Effector memory CD4-positive, alpha-beta T cell (primary cell): Measurements from ENCODE around the gene EID2B.

ENCODE experiments used
- DNase-seq, 3 donors: peaks; one replicate each; pipeline ENCODE4 v3.0.0-alpha.2; 2020
- H3K27ac ChIP-seq: 2 replicates; pipeline ENCODE4 v1.7.0; 2013; ENCODE audit warnings: mild to moderate bottlenecking, low read length, moderate library complexity; ENCODE audit not compliant: insufficient read depth, poor library complexity, severe bottlenecking
- H3K27me3 ChIP-seq: replicated peaks from 2 replicates; pipeline ENCODE4 v1.7.0; 2013; ENCODE audit warnings: mild to moderate bottlenecking, low read length; ENCODE audit not compliant: insufficient read depth, control insufficient read depth, poor library complexity, severe bottlenecking
- H3K36me3 ChIP-seq: 2 replicates; pipeline ENCODE4 v1.7.0; 2013; ENCODE audit warnings: mild to moderate bottlenecking, low read length, moderate library complexity; ENCODE audit not compliant: control insufficient read depth, insufficient read depth
- H3K4me1 ChIP-seq: 2 replicates; pipeline ENCODE4 v1.7.0; 2013; ENCODE audit warnings: low read length, mild to moderate bottlenecking; ENCODE audit not compliant: control insufficient read depth, insufficient read depth, poor library complexity, severe bottlenecking
- H3K4me3 ChIP-seq: 2 replicates; pipeline ENCODE4 v1.7.0; 2013; ENCODE audit warnings: low read length, low read depth, mild to moderate bottlenecking; ENCODE audit not compliant: insufficient read depth, poor library complexity, severe bottlenecking
- H3K9me3 ChIP-seq: 2 replicates; pipeline ENCODE4 v1.7.0; 2013; ENCODE audit warnings: mild to moderate bottlenecking, low read length, moderate library complexity; ENCODE audit not compliant: control insufficient read depth

The EID2B gene

GRCh38 chr19:39553082-39553652 is 20.5 kb upstream of the EID2B start:
- H3K9me3 ChIP-seq, result no peaks in the 10 kb centered on the region
- no peak for DNase-seq
- no peaks in the 10 kb centered on the region for H3K36me3 ChIP-seq
- peaks cover 5% of the 10 kb centered on the region for H3K4me1 ChIP-seq
- H3K27me3 ChIP-seq, result no peaks in the 10 kb centered on the region
- H3K4me3 ChIP-seq, result no peak overlapping the region
- H3K27ac ChIP-seq, result no peak overlapping the region

GRCh38 chr19:39550197-39550596 is 17.5 kb upstream of the EID2B start:
- H3K4me1 ChIP-seq, result peaks cover 8% of the 10 kb centered on the region
- no peaks in the 10 kb centered on the region for H3K9me3 ChIP-seq
- no peak for DNase-seq
- no peaks in the 10 kb centered on the region for H3K27me3 ChIP-seq
- H3K4me3 ChIP-seq, result no peak overlapping the region
- H3K27ac ChIP-seq, result no peak overlapping the region
- H3K36me3 ChIP-seq, result no peaks in the 10 kb centered on the region

GRCh38 chr19:39546599-39546998 is 13.9 kb upstream of the EID2B start:
- Histone ChIP-seq H3K4me3 (no peak overlapping the region), H3K27me3 (no peaks in the 10 kb centered on the region), H3K9me3 (no peaks in the 10 kb centered on the region), H3K4me1 (peaks cover 16% of the 10 kb centered on the region), H3K27ac (no peak overlapping the region), H3K36me3 (no peaks in the 10 kb centered on the region)
- DNase-seq, result no peak

GRCh38 chr19:39544911-39545310 is 12.3 kb upstream of the EID2B start:
- H3K27ac ChIP-seq, result peak overlapping the region; percentile 5
- no peak overlapping the region for H3K4me3 ChIP-seq
- H3K36me3 ChIP-seq, result no peaks in the 10 kb centered on the region
- peaks cover 19% of the 10 kb centered on the region for H3K4me1 ChIP-seq
- DNase-seq, result no peak
- no peaks in the 10 kb centered on the region for H3K9me3 ChIP-seq
- no peaks in the 10 kb centered on the region for H3K27me3 ChIP-seq

- Histone ChIP-seq H3K27ac (peak overlapping the region; percentile 5), H3K9me3 (no peaks in the 10 kb centered on the region), H3K4me1 (peaks cover 19% of the 10 kb centered on the region), H3K27me3 (no peaks in the 10 kb centered on the region), H3K4me3 (no peak overlapping the region), H3K36me3 (no peaks in the 10 kb centered on the region)
- no peak for DNase-seq
Observed at GRCh38 chr19:39544226-39544903, 11.7 kb upstream of the EID2B start.

- no peak for DNase-seq
- Histone ChIP-seq H3K9me3 (no peaks in the 10 kb centered on the region), H3K4me3 (no peak overlapping the region), H3K4me1 (peaks cover 24% of the 10 kb centered on the region), H3K27me3 (no peaks in the 10 kb centered on the region), H3K27ac (no peak overlapping the region), H3K36me3 (no peaks in the 10 kb centered on the region)
Observed at GRCh38 chr19:39543477-39543857, 10.8 kb upstream of the EID2B start.

- Histone ChIP-seq H3K9me3 (no peaks in the 10 kb centered on the region), H3K27ac (no peak overlapping the region), H3K36me3 (no peaks in the 10 kb centered on the region), H3K27me3 (no peaks in the 10 kb centered on the region), H3K4me3 (no peak overlapping the region), H3K4me1 (peaks cover 26% of the 10 kb centered on the region)
- DNase-seq, result no peak
Observed at GRCh38 chr19:39542206-39542605, 9.6 kb upstream of the EID2B start.

- H3K9me3 ChIP-seq, result no peaks in the 10 kb centered on the region
- H3K27ac ChIP-seq, result no peak overlapping the region
- no peaks in the 10 kb centered on the region for H3K27me3 ChIP-seq
- peak overlapping the region; percentile 97 for H3K4me3 ChIP-seq
- no peak for DNase-seq
- no peaks in the 10 kb centered on the region for H3K36me3 ChIP-seq
- H3K4me1 ChIP-seq, result peaks cover 18% of the 10 kb centered on the region
Observed at GRCh38 chr19:39540333-39540673, 7.7 kb upstream of the EID2B start.

- Histone ChIP-seq H3K9me3 (no peaks in the 10 kb centered on the region), H3K4me3 (peak within 1 kb of the TSS; percentile 97), H3K27ac (peak within 1 kb of the TSS; percentile 99), H3K27me3 (no peaks in the 10 kb centered on the region), H3K4me1 (peaks cover 14% of the 10 kb centered on the region), H3K36me3 (no peaks in the 10 kb centered on the region)
- peak; percentile 82 to 93 (median 92) for DNase-seq
Observed at GRCh38 chr19:39539518-39540332, 7.1 kb upstream of the EID2B start, which contains the start of gene EID2. Gene EID2, minus strand, starts transcription at chr19:39540161. Its CDS starts 82 bp downstream, at chr19:39540079.

GRCh38 chr19:39539165-39539517 is 6.5 kb upstream of the EID2B start:
- no peak for DNase-seq
- H3K4me3 ChIP-seq, result peak overlapping the region; percentile 97

More at GRCh38 chr19:39539165-39539517, 6.5 kb upstream of the EID2B start:
- Histone ChIP-seq H3K4me1 (peaks cover 10% of the 10 kb centered on the region), H3K36me3 (no peaks in the 10 kb centered on the region), H3K9me3 (no peaks in the 10 kb centered on the region), H3K27me3 (no peaks in the 10 kb centered on the region), H3K27ac (peak overlapping the region; percentile 99)
